Lung (tissue), 12 donors: Measurements from ENCODE around the gene DNPEP. TPM values are rescaled to one million over a fixed set of nuclear protein-coding genes. Genes with fewer than 3 reads are reported as not detected.
A peak's percentile ranks its signal among the peaks of the same experiment; 100 is the strongest.

Experiments
- ATAC-seq: fragments of 200-7000 bp; cut with Tn5 transposase; one replicate; pipeline ENCODE4 v1.9.1; 2020; ENCODE audit warnings: moderate number of reproducible peaks; ENCODE audit not compliant: insufficient read depth, low FRiP score
- DNase-seq, 3 donors: peaks; one replicate each; pipeline ENCODE4 v3.0.0-alpha.2; 2013 to 2017
- H3K27ac ChIP-seq, 2 donors: one replicate each; pipeline ENCODE4 v1.5.1; 2013; ENCODE audit warnings: mild to moderate bottlenecking in 2 of 2, moderate library complexity in 2 of 2, control low read depth in 1 of 2, inconsistent platforms in 1 of 2, low read depth in 1 of 2, low read length in 1 of 2
- H3K27me3 ChIP-seq, 3 donors: one replicate each; pipeline ENCODE4 v1.5.1; 2013; ENCODE audit warnings: low read length in 2 of 3; ENCODE audit not compliant: control insufficient read depth in 3 of 3, insufficient read depth in 3 of 3
- H3K36me3 ChIP-seq, 4 donors: one replicate each; pipeline ENCODE4 v1.5.1; 2013; ENCODE audit warnings: low read length in 4 of 4, mild to moderate bottlenecking in 1 of 4, moderate library complexity in 1 of 4; ENCODE audit not compliant: control insufficient read depth in 4 of 4, insufficient read depth in 4 of 4
- H3K4me1 ChIP-seq, 5 donors: one replicate each; pipeline ENCODE4 v1.5.1; 2013; ENCODE audit warnings: low read length in 5 of 5, mild to moderate bottlenecking in 2 of 5, moderate library complexity in 1 of 5; ENCODE audit not compliant: control insufficient read depth in 5 of 5, insufficient read depth in 5 of 5
- H3K4me3 ChIP-seq: one replicate; pipeline ENCODE4 v1.5.1; 2013; ENCODE audit warnings: mild to moderate bottlenecking, control low read depth, moderate library complexity
- H3K9ac ChIP-seq, 2 donors: one replicate each; pipeline ENCODE4 v1.5.1; 2013; ENCODE audit warnings: low read length in 2 of 2, control low read depth in 1 of 2; ENCODE audit not compliant: insufficient read depth in 1 of 2
- H3K9me3 ChIP-seq, 4 donors: one replicate each; pipeline ENCODE4 v1.5.1; 2013; ENCODE audit warnings: low read length in 3 of 4, mild to moderate bottlenecking in 1 of 4, moderate library complexity in 1 of 4; ENCODE audit not compliant: control insufficient read depth in 4 of 4, insufficient read depth in 3 of 4
- WGBS, 2 donors: extraction: QIAGEN DNeasy Blood & Tissue Kit; methylation state at CpG; one replicate each; pipeline ENCODE4 v1.1.7; 2013; 5-methylcytosine and 5-hydroxymethylcytosine counted together
- polyA plus RNA-seq, 2 donors: library from polyadenylated mRNA; stranded (reverse); fragments of 200-250 nt; gene quantifications; one replicate each; pipeline ENCODE4 v1.2.1, GENCODE V29; 2013
- total RNA-seq, 2 donors: library from RNA; depleted of rRNA in 1 of 2; stranded (reverse); fragments of >200 nt in 1 of 2; gene quantifications; one replicate each; pipeline ENCODE4 v1.2.1, GENCODE V29; 2014 to 2021
- TF ChIP-seq, protein P1 (sequence below): IDR thresholded peaks from 2 replicates; pipeline ENCODE4 v1.5.1; 2012; ENCODE audit warnings: mild to moderate bottlenecking; ENCODE audit errors: control extremely low read depth, extremely low read depth
- donor health status: control.
- donor health status: control.
- donor health status: Bipolar disorder and iron deficiency.
- donor health status: healthy.
- donor health status: DM: yes; HTN: yes; CAD: no.

The DNPEP gene
- total and polyA plus RNA-seq, 4 donors = 73.7 to 89.7 (median 80.8) TPM

DNA sequence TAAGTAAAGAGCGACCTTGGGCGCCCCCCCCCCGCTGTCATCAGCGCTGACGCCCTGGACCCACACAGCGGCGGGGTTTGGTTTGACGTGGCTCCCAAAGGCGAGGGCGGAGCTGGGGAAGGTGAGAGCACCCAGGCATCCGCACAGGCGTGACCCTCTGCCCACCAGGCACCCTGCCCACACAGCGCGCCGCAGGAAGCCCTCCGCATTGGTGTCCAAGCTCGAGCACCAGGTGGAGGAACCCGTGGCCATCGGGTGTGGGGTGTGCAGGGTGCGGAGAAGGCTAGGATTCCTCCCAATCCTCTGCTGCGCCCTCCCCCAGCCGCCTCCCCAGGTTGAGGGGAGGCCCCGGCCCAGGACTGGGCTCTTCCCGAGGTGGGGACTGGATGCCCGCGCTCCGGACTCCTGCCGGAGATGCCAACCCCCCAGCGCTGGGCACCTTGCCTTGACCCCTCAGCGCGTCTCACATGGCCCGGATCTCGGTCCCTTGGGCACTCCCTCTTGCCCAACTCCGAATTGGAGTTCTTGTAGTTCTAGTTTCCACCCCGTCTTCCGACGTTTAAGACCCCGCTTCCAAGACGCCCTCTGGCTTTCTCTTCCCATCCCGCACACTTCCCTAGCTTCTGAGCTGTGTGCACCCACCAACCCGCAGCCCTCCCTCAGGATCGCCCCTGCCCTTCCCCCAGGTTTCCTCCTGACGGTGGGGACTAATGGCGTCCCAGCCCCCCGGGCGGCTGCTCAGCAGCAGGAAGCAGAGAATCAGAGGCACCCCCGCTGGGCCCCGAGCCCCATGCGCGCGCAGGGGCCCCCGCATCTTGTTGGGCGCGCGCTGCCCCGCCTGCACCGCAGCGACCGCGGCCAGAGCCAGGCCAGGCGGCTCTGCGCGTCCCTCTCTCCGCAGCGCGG is 29.3 kb downstream of the DNPEP start:
- H3K36me3 ChIP-seq = peaks cover 0 to 2% (median 0%) of the 10 kb centered on the region in 4 donors
- H3K27ac ChIP-seq = no peak overlapping the region
- peaks cover 0 to 57% (median 20%) of the 10 kb centered on the region in 3 donors for H3K27me3 ChIP-seq
- TF ChIP-seq, protein P1, sequence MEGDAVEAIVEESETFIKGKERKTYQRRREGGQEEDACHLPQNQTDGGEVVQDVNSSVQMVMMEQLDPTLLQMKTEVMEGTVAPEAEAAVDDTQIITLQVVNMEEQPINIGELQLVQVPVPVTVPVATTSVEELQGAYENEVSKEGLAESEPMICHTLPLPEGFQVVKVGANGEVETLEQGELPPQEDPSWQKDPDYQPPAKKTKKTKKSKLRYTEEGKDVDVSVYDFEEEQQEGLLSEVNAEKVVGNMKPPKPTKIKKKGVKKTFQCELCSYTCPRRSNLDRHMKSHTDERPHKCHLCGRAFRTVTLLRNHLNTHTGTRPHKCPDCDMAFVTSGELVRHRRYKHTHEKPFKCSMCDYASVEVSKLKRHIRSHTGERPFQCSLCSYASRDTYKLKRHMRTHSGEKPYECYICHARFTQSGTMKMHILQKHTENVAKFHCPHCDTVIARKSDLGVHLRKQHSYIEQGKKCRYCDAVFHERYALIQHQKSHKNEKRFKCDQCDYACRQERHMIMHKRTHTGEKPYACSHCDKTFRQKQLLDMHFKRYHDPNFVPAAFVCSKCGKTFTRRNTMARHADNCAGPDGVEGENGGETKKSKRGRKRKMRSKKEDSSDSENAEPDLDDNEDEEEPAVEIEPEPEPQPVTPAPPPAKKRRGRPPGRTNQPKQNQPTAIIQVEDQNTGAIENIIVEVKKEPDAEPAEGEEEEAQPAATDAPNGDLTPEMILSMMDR = no peak
- H3K4me3 ChIP-seq = no peak overlapping the region
- peaks cover 0 to 2% (median 0%) of the 10 kb centered on the region in 4 donors for H3K9me3 ChIP-seq
- DNase-seq = peak in 1 of 3 donors; percentile 13
- no peak for ATAC-seq
- no peak overlapping the region for H3K9ac ChIP-seq
- WGBS, 2 donors = 4 to 5% methylated on average over 64 to 66 of the region's 66 CpGs
- peaks cover 0 to 9% (median 0%) of the 10 kb centered on the region in 5 donors for H3K4me1 ChIP-seq

DNA sequence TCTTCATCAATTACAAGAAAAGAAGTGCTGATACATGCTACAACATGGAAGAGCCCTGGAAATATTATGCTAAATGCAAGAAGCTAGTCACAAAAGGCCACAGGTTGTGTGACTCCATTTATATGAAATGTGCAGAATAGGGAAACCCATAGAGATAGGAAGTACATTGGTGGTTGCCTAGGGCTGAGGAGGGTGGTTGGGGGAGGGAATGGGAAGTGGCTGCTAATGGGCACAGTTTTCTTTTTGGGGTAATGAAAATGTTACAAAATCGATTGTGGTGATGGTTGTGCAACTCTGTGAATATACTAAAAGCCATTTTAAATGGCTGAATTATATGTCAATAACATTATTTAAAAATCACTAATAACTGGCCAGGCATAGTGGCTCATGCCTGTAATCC is 30.9 kb downstream of the DNPEP start:
- no peak overlapping the region for H3K27ac ChIP-seq
- peaks cover 0 to 2% (median 0%) of the 10 kb centered on the region in 4 donors for H3K36me3 ChIP-seq
- no peak for DNase-seq
- WGBS, 2 donors = 41 to 43% methylated on average over 1 of the region's 1 CpG
- TF ChIP-seq, protein P1 = no peak
- peaks cover 0 to 59% (median 20%) of the 10 kb centered on the region in 3 donors for H3K27me3 ChIP-seq
- H3K4me3 ChIP-seq = no peak overlapping the region
- peaks cover 0 to 9% (median 0%) of the 10 kb centered on the region in 5 donors for H3K4me1 ChIP-seq
- no peak overlapping the region for H3K9ac ChIP-seq
- ATAC-seq = peak; percentile 63
- H3K9me3 ChIP-seq = peaks cover 0 to 4% (median 0%) of the 10 kb centered on the region in 4 donors

DNA sequence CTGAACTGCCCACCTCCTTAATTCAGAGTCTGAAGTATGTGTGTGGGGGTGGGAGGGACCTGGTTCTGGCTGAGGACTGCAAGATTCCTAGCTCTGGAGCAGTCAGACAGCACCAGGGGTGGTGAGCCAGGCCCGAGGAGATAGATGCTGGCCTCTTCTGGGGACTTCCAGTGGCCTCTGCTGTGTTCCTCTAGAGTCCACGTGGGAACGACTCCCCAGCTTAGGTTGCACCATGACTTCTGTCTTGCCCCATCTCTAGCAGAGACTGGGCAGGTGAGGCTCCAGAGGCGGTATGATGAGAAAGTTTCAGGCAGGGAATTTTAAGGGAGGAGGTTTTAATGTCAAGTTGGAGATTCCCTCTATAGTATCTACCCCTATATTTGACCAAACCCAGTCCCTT is 33.1 kb downstream of the DNPEP start:
- H3K27ac ChIP-seq = no peak overlapping the region
- peaks cover 0 to 64% (median 20%) of the 10 kb centered on the region in 3 donors for H3K27me3 ChIP-seq
- H3K9ac ChIP-seq = no peak overlapping the region
- H3K4me1 ChIP-seq = peaks cover 0 to 9% (median 0%) of the 10 kb centered on the region in 5 donors
- H3K9me3 ChIP-seq = peaks cover 0 to 4% (median 0%) of the 10 kb centered on the region in 4 donors
- TF ChIP-seq, protein P1 = no peak
- no peak for DNase-seq
- ATAC-seq = no peak
- no peaks in the 10 kb centered on the region for H3K36me3 ChIP-seq
- H3K4me3 ChIP-seq = no peak overlapping the region
- WGBS, 2 donors = 62 to 69% methylated on average over 4 of the region's 4 CpGs
